ENCODE measurements around the gene POMT2.
"Not testable (repeated sequence)": the region's sequence is repeated elsewhere in the genome, so short reads cannot be mapped to it uniquely, and the experiment has no call there.

The POMT2 gene

DNA sequence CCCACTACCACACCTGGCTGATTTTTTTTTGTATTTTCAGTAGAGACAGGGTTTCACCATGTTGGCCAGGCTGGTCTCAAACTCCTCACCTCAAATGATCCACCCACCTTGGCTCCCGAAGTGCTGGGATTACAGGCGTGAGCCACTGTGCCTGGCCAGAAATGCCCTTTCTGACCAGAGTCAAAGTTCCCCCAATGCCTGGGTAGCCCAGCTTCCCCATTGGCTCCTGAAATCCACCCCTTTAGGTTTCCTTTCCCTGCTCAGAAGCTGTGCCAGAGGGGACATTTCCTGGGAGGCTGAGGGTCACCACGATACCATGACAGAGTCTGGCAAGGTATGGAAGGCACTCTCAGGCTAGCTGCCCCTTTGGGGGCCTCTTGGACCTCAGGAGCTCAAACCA is 3.6 kb upstream of the POMT2 start:
- no peak for DNase-seq (ENCODE audit: low read depth in 2 of 2)

DNA sequence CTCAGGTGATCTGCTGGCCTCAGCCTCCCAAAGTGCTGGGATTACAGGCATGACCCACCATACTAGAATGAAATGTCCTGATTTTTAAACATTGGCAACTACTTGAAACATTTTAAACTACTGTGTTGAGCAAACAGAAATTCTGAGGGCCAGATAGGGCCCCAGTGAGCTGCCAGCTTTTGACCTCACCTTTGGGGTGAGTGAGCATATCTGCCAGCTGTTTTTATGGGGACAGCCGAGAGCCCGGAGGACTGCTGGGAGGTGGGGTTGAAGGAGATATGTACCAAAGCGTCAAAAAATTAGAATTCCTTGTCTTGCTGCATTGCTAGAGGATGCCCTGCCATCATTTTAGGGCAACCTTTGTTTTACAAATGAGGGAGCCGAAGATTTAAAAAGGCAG is 2.9 kb upstream of the POMT2 start:
- no peak for DNase-seq (ENCODE audit: low read depth in 2 of 2)

DNA sequence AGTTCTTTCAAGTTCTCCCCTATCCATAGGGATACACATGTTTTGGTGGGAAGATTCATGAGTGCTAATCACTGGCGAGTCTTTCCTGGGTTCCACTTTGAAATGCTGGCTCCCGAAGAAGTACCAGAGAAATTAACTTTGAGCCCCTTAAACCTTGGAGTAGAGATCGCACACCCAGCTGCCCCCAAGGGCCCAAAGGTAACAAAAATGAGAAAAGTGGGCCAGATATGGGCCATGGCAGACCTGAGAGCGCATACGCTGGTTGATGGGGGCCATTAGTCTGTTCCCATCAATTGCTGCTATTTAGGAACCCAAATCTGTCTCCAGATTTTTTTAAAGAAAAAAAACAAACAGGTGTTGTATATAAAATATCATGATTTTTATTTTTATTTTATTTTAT is 2.3 kb upstream of the POMT2 start:
- no peak for DNase-seq (ENCODE audit: low read depth in 2 of 2)

DNA sequence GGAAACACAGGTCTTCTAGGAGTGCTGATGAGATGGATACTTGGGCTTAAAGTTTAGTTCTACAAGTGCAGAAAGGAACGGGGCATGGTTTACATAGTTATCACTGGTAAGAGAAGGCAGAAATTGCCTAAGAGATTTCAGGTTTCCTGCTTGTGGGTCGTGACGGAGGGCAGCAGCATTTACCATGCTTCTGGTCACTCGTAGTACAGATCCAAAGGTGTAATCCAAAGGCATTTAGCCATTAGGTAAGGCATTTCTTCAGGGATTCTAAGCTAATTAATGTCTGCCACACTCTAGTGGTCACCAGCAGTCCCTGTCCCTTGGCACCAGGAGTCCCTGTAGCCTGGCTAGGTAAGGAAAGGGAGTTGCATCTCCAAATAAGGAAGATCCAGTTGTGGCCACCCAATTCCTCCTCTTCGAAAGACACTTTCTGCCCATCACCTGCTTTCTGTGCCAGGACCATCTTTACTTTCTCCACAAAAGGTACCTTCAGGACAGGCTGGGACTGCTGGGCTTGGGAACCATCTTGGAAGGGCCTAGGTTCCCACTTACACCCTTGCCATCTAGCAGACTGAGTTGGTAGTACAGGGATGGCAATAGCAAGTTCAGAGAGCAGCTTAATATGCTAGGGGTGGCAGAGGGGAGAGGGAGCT is 1.7 kb upstream of the POMT2 start:
- no peak for DNase-seq (ENCODE audit: low read depth in 2 of 2)

DNA sequence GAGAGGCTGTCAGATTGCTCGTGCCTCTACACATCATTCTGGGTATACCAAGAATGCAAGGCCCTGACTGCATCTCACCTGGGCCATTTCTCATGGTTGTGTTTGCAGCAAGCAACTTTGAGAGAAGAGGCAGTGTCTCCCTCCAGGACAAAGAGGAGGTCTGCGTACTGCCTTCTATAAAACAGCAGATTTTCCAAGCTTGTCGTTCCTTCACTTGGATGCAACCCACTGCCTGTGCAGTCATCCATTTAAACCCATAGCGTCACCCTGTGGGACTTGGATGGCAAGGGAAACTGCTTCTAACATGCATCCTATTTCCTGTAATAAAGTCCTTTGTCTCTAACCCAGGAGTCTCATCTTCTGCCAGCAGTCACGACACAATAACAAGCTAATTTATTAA is 1.3 kb downstream of the POMT2 start:
- no peak for DNase-seq (ENCODE audit: low read depth in 2 of 2)

DNA sequence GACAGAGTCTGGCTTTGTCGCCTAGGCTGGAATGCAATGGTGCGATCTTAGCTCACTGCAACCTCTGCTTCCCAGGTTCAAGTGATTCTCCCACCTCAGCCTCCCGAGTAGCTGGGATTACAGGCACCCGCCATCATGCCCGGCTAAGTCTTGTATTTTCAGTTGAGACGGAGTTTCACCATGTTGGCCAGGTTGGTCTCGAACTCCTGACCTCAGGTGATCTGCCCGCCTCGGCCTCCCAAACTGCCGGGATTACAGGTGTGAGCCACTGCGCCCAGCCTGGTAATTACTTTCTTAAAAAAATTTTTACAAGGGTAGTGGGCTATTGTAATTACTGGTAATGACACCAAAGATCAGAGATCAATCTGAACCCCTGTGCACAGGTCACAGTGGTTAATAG is 1.9 kb downstream of the POMT2 start:
- not testable (repeated sequence) for DNase-seq (ENCODE audit: low read depth in 2 of 2)

DNA sequence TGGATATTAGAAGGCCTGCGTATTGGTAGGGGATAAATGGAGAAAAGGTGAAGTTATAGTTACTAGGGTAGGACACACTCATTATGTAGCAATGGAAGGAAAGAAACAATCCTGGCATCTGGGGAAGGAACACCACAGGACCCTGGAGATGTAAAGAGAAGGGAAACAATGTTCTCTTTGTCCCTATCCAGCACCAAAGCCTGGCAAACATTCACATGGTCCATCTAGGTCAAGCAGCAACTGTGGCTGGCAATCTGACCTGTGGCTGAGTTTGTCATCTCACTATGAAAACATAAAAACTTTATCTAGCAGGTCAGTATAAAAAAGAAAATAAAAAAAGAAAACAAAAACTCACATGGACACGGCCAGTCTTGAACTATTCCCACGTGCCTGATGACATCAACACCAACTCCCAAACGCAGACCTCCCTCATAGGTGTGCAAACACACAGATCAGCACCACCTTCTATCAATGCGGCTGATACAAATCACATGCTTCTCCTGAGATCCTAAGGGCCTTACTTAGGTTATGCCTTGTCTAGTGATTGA is 2.6 kb downstream of the POMT2 start:
- DNase-seq (ENCODE audit: low read depth in 2 of 2): no peak

DNA sequence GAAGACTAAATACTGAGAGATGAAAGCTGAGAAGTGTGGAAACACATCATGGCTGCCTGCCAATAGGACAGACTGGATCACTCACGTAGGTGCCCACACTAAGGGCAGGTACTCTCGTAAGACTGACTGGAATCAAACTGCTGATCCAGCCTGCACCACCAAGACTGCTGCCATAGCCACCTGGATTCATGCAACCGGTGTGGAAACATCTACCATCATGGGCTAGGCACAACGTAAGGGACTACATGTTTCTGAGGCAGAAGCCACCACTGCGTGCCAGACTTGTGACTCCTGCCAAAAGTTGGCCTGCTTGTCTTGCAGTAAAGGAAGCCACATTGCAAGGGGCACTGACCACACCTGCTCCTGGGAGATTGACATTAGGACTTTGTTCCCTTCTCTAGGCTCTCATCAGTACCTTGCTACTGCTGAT is 3.8 kb downstream of the POMT2 start:
- DNase-seq (ENCODE audit: low read depth in 2 of 2): no peak

DNA sequence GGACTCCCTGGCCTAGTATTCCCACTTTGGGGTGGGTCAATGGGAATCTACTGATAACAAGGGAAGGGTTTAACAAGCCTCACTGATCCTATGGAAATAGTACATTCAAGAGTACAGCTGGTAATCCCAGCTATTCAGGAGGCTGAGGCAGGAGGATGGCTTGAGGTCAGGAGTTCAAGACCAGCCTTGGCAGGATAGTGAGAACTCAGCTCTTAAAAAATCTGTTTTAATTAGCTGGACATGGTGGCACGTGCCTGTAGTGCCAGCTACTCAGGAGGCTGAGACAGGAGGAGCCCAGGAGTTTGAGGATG is 4.5 kb downstream of the POMT2 start:
- DNase-seq (ENCODE audit: low read depth in 2 of 2): no peak

DNA sequence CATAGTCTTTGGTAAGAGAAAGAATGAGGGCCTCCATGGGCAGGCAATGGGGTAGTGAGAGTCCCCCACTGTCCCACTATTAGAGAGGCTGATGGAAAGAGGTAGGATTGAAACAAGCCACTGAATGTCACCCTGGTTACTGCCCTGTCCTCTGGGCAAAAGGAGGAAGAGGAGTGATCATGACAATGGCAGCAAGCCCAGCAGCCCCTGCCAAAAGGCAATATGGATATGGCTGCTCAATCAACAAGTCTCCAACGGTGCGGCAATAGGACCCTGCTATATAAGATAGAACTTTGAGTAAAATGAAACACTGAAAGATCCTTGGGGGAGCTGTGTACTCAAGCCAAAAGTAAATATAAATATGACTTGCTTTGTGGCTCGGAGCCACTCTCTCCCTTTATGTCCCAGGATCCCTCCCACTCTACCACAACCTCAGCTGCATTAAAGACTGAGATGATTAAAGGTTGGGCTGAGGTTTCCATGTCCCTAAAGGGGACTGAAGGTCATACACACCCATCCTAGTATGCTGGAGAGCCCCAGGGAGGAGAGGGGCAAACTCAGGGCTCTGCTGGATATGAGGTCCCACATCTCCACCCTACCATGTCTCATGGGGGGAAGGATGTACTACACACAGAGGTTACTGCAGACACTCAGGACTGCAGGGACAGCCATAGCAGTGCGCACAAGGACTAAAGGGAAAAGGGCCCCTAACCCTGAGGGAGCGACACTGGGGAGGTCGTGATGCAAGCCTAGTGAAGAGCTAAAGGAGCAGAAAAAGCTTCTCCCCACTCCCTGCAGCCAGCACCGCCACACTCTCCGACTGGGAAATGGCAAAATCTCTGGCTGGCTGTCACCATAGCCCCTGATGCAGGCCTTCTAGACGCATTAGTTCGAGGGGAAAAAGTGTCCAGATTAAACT is 5.9 kb downstream of the POMT2 start:
- no peak for DNase-seq (ENCODE audit: low read depth in 2 of 2)

DNA sequence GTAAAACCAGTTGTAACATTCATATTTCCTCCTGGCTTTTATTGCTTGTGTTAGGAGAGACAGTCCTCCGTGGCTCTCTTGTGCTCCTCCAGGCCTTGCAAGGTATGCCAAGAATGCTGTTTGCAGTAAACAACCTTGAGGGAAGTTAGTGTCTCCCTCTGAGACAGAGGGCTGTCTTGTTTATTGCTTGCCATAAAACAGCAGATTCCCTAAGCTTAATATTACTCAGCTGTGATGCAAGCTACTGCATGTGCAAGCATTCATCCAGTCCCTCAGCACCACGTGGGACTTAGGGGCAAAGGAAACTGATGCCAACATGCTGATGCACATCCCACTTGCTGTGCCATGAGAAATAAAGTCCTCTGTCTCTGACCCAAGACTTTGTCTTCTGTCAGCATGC is 6.6 kb downstream of the POMT2 start:
- no peak for DNase-seq (ENCODE audit: low read depth in 2 of 2)

DNA sequence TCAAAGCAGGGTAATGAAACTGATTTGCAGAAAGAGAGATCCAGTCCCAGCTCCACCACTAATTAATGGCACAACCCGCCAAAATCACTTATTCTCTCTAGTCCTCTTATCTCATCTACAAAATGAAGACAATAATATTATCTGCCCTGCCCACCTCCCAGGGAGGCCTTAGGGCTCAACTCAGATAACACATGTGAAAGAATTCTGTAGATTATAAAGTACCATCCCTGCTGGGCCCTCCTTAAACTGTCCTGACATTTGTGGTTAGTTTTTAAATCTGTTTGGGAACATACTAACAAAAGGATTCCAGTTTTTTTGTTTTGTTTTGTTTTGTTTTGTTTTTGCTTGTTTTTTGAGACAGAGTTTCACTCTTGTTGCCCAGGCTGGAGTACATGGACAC is 7.3 kb downstream of the POMT2 start:
- no peak for DNase-seq (ENCODE audit: low read depth in 2 of 2)

DNA sequence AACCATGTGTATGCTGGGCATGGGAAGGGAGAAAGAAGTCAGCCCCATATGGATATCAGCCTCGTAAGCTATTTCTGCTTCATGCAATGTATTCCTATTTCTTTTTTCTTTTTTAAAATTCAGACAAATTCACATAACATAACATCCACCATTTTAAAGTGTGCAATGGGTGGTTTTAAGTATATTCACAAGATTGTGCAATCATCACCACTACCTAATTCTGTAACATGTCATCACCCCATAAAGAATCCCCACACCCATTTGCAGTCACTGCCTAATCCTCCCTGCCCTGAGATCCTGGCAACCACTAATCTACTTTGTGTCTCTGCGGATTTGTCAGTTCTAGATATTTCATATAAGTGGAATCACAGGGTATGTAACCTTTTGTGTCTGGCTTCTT is 9.5 kb downstream of the POMT2 start:
- no peak for DNase-seq (ENCODE audit: low read depth in 2 of 2)

DNA sequence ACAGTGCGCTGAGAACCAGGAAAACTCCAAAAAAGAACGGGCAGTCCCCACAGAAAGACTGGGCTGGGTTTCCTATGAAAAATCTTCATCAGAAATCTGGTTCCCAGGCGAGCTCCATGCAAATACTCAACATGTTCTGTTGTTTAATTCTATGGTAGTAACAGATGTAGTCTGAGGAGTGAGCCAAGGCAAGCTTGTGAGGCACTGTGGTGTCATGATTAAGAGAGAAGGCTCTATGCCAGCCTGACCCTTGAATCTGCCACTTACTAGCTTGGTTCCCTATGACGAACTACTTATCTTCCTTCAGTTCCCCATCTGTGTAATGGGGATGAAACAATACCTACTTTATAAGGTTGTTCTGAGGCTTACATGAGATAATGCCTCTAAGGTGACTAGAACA is 10.7 kb downstream of the POMT2 start:
- no peak for DNase-seq (ENCODE audit: low read depth in 2 of 2)

DNA sequence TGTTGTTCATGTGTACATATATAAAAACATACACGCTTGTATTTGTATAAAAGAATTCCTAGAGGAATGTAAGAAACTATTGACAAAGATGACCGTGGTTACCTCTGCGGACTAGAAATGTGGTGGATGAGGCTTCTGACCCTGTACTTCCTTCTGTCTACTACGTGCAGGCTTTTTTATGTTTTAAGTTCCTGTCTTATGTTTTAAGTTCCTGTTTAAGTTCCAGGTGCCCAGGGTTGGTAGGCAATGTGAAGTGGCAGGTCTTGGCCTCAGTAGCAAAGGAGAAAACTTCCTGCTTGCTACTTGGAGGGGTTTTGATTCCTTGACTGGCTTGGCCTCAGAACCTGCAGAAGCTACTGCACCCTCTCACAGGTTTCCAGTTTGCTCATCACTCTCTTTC is 11.6 kb downstream of the POMT2 start:
- DNase-seq (ENCODE audit: low read depth in 2 of 2): no peak

DNA sequence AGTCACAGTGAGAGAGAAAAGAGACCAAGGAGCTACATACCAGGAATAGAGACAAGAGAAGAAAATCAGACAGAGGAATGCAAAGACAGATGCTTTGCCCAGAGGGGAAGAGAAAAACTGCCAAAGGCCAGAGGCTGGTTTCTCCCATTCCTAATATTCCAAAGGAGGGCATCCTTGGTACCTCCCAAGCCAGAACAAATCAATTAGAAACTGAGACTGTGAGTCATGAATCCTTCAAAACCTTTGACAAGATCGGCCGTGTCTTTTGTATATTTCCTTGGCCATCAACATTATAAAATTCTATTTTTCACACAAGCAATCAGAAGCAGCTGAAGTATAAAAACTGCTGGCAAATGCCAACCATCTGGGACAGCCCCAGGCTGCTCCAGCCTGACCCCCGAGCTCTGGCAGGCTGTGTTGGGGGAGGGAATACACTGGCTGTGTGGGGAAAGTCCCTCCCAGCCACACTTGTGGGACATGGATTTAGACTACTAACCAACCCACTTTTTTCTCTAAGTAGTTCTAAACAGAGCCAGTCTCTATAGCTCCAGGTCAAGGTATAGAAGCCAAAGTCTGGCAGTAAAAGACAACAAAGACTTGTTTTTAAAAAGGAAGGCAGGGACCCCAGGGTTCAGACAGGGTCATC is 13.7 kb downstream of the POMT2 start:
- no peak for DNase-seq (ENCODE audit: low read depth in 2 of 2)

DNA sequence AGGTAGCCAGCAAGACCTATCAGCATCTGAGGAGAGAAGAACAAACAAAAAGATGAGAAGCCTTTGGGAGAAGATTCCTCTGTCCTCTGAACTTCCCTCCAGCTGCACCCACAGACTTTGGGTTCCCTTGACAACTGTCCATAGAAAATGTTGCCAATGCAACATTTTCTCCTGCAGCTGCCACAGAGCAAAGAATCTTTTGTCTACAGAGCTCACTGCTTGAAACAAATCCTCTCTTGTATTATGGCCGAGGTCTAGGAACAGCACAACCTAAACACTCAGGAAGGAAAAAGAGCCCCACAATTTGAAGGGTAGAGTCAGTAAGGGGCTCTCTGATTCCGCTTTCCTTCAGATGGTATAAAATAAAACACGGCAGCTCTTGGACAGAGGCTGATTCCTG is 14.3 kb downstream of the POMT2 start:
- no peak for DNase-seq (ENCODE audit: low read depth in 2 of 2)

DNA sequence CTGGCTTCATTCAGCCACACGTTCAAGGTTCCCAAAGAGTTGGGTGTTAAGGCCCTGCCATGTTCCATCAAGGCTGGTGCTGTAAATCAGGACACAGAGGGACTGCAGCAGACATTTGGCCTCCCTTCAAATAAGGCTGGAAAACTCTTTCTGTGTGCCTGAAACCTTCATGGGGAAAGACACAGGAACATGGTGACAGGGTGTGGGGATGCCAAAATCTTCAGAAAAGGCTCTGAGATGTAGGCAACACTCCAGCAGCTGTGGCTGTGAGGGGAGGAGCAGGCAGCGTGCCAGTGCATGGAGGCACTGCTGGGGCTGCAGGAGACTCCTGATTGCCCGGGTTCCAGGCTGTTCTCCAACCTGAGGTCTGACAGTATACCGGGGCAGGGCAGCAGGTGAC is 15.0 kb downstream of the POMT2 start:
- no peak for DNase-seq (ENCODE audit: low read depth in 2 of 2)

DNA sequence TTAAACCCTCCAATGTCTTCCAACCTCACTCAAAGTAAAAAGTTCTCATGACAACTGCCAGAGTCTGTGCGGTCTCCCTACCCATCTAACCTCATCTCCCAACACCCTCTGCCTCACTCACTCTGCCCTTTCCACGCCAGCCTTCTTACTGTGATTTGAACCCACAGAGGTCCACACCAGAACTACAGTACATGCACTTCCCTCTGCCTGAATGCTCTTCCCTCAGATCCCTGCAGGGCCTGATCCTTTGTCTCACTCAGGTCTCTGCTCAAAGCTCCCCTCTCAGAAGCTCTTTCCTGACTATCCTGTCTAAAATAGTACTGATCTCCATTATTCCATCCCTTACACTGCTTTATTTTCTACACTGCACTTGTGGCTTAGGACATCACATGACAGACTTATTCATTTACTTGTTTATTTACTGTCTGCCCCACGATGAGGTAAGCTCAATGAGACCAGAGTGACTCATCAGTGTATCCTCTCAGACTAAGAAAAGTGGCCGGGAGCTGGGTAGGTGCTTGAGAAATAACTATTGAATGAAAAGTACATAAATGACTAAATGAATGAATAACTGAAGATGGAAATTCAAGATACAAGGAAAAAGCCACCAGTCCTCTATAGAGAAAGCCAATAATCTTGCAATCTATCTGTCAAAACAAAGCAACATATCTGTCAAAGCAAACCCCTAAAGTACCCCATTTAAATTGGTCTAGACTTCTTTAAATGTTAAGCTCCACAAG is 17.1 kb downstream of the POMT2 start:
- peak; percentile 16 to 47 for DNase-seq (ENCODE audit: low read depth in 2 of 2)

DNA sequence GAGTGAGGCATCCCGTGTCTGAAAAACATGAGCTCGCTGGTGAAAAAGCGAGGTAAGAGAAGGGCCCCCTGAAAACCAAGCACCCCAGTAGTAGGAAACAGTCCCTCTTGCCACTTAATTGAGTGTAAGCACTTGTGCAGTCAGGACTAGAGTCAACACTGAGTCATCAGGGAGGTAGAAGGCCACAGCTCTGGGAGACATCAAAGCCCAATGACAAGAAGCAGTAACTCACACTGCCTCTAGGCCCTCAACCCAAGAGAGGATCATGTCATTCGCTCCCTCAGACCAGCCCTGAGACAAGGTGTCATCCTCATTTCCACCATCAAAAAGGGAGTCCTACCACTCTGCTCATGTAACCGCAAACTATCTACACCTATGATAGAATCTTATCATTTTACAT is 17.8 kb downstream of the POMT2 start:
- peak; percentile 18 to 49 for DNase-seq (ENCODE audit: low read depth in 2 of 2)

DNA sequence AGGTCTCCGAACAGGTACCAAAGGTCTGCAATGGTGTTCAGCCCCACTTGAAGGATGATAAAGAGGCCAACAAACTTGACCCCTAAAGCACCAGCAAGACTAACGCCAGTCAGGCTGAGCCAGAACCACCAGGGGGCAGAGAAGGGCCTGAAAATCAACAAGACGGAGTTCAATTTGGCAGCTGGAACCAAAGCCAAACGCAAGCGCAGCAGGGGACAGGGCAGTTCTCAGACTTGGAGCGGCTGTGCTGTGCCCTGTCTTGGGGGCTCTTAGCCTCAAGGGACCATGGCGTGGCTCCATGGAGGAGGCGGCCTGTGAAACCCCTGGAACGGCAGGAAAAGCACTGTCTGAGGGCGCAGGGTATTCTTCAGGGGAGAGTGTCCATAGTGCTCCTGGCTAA is 19.6 kb downstream of the POMT2 start:
- peak; percentile 38 to 56 for DNase-seq (ENCODE audit: low read depth in 2 of 2)

DNA sequence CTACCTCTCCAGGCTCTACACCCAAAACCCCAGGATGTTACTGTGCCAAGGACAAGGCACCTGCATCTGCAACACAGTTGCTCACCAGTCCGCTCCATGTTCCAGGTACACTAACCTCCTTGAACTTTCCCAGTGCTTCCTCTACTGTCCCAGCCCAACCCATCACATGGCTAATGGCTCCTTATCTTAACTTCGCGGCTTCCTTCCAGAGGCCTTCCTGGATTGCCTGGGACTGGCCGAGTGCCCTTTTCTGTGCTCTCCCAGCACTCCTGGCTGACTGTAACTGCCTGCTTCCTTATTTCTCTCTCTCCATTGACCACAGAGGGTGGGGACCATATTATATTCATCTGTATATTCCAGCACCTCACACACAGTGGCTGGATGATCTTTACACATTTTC is 20.9 kb downstream of the POMT2 start:
- DNase-seq (ENCODE audit: low read depth in 2 of 2): no peak

Data from stimulated activated CD4-positive, alpha-beta T cell treated with anti-CD3 and anti-CD28 coated beads, Interleukin-4, amount 100 ng/mL, for 48 hours (primary cell).